Parathyroid adenoma (tissue), 2 donors: ENCODE data around the gene EPAS1.

ENCODE experiments used
- H2AFZ ChIP-seq: fragments of 300-600 bp; sonication (generic); one replicate; pipeline ENCODE4 v1.7.0; 2017; ENCODE audit warnings: antibody characterized with exemption, mild to moderate bottlenecking
- H3K27ac ChIP-seq: fragments of 300-600 bp; sonication (generic); one replicate; pipeline ENCODE4 v1.7.0; 2017
- H3K27me3 ChIP-seq: fragments of 300-600 bp; sonication (generic); one replicate; pipeline ENCODE4 v1.7.0; 2017; ENCODE audit warnings: low read length; ENCODE audit not compliant: control insufficient read depth, insufficient read depth
- H3K36me3 ChIP-seq: fragments of 300-600 bp; sonication (generic); one replicate; pipeline ENCODE4 v1.7.0; 2017; ENCODE audit warnings: low read length; ENCODE audit not compliant: control insufficient read depth, insufficient read depth
- H3K4me1 ChIP-seq: fragments of 300-600 bp; sonication (generic); one replicate; pipeline ENCODE4 v1.7.0; 2017; ENCODE audit warnings: control low read depth
- H3K4me2 ChIP-seq: fragments of 300-600 bp; sonication (generic); one replicate; pipeline ENCODE4 v1.7.0; 2017; ENCODE audit warnings: low read length
- H3K4me3 ChIP-seq: fragments of 300-600 bp; sonication (generic); one replicate; pipeline ENCODE4 v1.7.0; 2017; ENCODE audit warnings: low read depth, low read length
- H3K79me2 ChIP-seq: fragments of 300-600 bp; sonication (generic); one replicate; pipeline ENCODE4 v1.7.0; 2017; ENCODE audit warnings: control low read depth
- H3K9ac ChIP-seq: fragments of 300-600 bp; sonication (generic); one replicate; pipeline ENCODE4 v1.7.0; 2017; ENCODE audit warnings: mild to moderate bottlenecking
- H3K9me3 ChIP-seq: fragments of 300-600 bp; sonication (generic); one replicate; pipeline ENCODE4 v1.7.0; 2017; ENCODE audit warnings: low read length; ENCODE audit not compliant: control insufficient read depth
- TF ChIP-seq, protein P1 (sequence below): fragments of 300-600 bp; sonication (generic); IDR thresholded peaks from one replicate; pipeline ENCODE4 v1.7.0; 2017; ENCODE audit warnings: antibody characterized with exemption, mild to moderate bottlenecking
- donor health status: primary hyperparathyroidism.

The EPAS1 gene

DNA sequence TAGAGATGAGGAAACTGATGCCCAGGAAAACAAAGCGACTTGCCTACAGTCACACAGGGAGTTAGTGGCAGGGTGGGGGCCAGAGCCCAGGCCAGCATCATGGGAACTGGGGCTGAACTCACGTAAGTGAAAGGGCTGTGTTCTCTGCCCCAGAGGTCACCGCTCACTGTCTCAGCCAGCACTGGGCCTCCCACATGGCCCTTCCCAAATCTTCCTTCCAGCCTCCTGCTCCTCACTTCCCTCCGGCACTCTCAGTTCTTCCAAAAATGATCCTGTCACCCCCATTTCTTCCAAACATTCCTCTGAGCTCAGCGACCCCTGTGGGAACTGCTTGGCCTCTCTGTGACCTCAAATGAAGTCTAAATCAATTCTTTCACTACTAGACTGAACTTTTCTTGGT is 91.7 kb downstream of the EPAS1 start:
- Histone ChIP-seq H3K9me3 (no peaks in the 10 kb centered on the region), H2AFZ (no peak overlapping the region), H3K27ac (no peak overlapping the region), H3K4me2 (no peak overlapping the region), H3K27me3 (no peaks in the 10 kb centered on the region), H3K36me3 (no peaks in the 10 kb centered on the region), H3K4me3 (no peak overlapping the region), H3K9ac (no peak overlapping the region), H3K4me1 (no peaks in the 10 kb centered on the region), H3K79me2 (no peaks in the 10 kb centered on the region)
- TF ChIP-seq, protein P1, sequence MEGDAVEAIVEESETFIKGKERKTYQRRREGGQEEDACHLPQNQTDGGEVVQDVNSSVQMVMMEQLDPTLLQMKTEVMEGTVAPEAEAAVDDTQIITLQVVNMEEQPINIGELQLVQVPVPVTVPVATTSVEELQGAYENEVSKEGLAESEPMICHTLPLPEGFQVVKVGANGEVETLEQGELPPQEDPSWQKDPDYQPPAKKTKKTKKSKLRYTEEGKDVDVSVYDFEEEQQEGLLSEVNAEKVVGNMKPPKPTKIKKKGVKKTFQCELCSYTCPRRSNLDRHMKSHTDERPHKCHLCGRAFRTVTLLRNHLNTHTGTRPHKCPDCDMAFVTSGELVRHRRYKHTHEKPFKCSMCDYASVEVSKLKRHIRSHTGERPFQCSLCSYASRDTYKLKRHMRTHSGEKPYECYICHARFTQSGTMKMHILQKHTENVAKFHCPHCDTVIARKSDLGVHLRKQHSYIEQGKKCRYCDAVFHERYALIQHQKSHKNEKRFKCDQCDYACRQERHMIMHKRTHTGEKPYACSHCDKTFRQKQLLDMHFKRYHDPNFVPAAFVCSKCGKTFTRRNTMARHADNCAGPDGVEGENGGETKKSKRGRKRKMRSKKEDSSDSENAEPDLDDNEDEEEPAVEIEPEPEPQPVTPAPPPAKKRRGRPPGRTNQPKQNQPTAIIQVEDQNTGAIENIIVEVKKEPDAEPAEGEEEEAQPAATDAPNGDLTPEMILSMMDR: no peak

GRCh38 chr2:46389417-46389916 is 92.3 kb downstream of the EPAS1 start:
- Histone ChIP-seq H3K36me3 (no peaks in the 10 kb centered on the region), H3K27ac (no peak overlapping the region), H3K79me2 (no peaks in the 10 kb centered on the region), H3K9me3 (no peaks in the 10 kb centered on the region), H3K27me3 (no peaks in the 10 kb centered on the region), H3K4me2 (no peak overlapping the region), H3K4me3 (no peak overlapping the region), H3K4me1 (no peaks in the 10 kb centered on the region), H2AFZ (no peak overlapping the region), H3K9ac (no peak overlapping the region)
- TF ChIP-seq, protein P1: no peak

- H3K36me3 ChIP-seq: no peaks in the 10 kb centered on the region
- no peaks in the 10 kb centered on the region for H3K27me3 ChIP-seq
- no peaks in the 10 kb centered on the region for H3K9me3 ChIP-seq
- H3K9ac ChIP-seq: no peak overlapping the region
- H3K27ac ChIP-seq: no peak overlapping the region
- H2AFZ ChIP-seq: no peak overlapping the region
- TF ChIP-seq, protein P1: no peak
- H3K4me2 ChIP-seq: no peak overlapping the region
- H3K79me2 ChIP-seq: no peaks in the 10 kb centered on the region
- no peaks in the 10 kb centered on the region for H3K4me1 ChIP-seq
- no peak overlapping the region for H3K4me3 ChIP-seq
These were observed 92.8 kb downstream of the EPAS1 start for GRCh38 chr2:46390036-46390435.

- TF ChIP-seq, protein P1: no peak
- H3K27me3 ChIP-seq: no peaks in the 10 kb centered on the region
- no peak overlapping the region for H3K27ac ChIP-seq
These were observed 93.7 kb downstream of the EPAS1 start for GRCh38 chr2:46390901-46391395.

More at GRCh38 chr2:46390901-46391395, 93.7 kb downstream of the EPAS1 start:
- no peaks in the 10 kb centered on the region for H3K4me1 ChIP-seq
- no peak overlapping the region for H3K9ac ChIP-seq
- no peak overlapping the region for H2AFZ ChIP-seq
- no peaks in the 10 kb centered on the region for H3K9me3 ChIP-seq
- H3K79me2 ChIP-seq: no peaks in the 10 kb centered on the region
- no peaks in the 10 kb centered on the region for H3K36me3 ChIP-seq
- no peak overlapping the region for H3K4me3 ChIP-seq
- no peak overlapping the region for H3K4me2 ChIP-seq
